Measurements from ENCODE around the gene ERCC1.

DNA sequence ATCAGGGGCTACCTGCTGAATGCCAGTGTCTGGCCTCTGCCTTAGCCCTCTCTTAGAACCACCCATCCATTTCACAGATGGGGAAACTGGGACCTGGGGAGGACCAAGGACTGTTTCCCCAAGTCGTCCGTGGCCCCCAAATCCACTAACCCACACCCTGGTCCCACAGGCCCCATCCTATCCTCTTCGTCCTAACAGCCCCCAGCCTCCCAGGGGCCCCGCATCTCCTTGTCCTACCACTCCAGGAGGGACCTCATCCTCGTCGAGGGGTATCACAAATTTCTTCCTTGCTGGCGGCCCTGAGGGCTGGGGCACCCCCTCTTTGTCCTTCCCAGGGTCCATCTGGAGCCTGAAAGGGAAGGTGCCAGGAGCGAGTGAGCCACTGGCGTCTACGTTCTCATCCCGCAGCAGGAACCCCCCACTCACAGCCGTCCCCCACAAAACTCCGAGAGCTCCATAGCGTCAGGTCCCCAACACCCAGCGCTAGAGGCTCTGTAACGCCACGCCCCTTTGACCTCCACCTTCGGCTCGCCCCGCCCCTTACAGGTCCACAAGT lies 606 bp downstream of the ERCC1 start:
- TF ChIP-seq, protein P1, sequence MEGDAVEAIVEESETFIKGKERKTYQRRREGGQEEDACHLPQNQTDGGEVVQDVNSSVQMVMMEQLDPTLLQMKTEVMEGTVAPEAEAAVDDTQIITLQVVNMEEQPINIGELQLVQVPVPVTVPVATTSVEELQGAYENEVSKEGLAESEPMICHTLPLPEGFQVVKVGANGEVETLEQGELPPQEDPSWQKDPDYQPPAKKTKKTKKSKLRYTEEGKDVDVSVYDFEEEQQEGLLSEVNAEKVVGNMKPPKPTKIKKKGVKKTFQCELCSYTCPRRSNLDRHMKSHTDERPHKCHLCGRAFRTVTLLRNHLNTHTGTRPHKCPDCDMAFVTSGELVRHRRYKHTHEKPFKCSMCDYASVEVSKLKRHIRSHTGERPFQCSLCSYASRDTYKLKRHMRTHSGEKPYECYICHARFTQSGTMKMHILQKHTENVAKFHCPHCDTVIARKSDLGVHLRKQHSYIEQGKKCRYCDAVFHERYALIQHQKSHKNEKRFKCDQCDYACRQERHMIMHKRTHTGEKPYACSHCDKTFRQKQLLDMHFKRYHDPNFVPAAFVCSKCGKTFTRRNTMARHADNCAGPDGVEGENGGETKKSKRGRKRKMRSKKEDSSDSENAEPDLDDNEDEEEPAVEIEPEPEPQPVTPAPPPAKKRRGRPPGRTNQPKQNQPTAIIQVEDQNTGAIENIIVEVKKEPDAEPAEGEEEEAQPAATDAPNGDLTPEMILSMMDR (IDR thresholded peaks at IDR 0.05; ENCODE audit: insufficient read depth, low read depth, low read length) = no peak
- TF ChIP-seq EZH2 (IDR thresholded peaks at IDR 0.05; ENCODE audit: insufficient read depth, low read length) = no peak
